Ishikawa (cell line): ENCODE results near the gene EYA2.

Experiments
- CEBPB ChIP-seq: IDR thresholded peaks from 2 replicates; pipeline ENCODE4 v1.6.1; 2012
- CREB1 ChIP-seq: IDR thresholded peaks from 2 replicates; pipeline ENCODE4 v1.6.1; 2012; ENCODE audit warnings: low read depth
- EGR1 ChIP-seq: IDR thresholded peaks from 2 replicates; pipeline ENCODE4 v1.6.1; 2012
- EP300 ChIP-seq: IDR thresholded peaks from 2 replicates; pipeline ENCODE4 v1.6.1; 2012; ENCODE audit warnings: borderline replicate concordance
- FOXM1 ChIP-seq: IDR thresholded peaks from 2 replicates; pipeline ENCODE4 v1.6.1; 2012; ENCODE audit warnings: low read depth, borderline replicate concordance
- NFIC ChIP-seq: IDR thresholded peaks from 2 replicates; pipeline ENCODE4 v1.6.1; 2012
- RAD21 ChIP-seq: IDR thresholded peaks from 2 replicates; pipeline ENCODE4 v1.6.1; 2012; ENCODE audit warnings: low read depth
- TAF1 ChIP-seq: IDR thresholded peaks from 2 replicates; pipeline ENCODE4 v1.6.1; 2012; ENCODE audit warnings: low read depth, mild to moderate bottlenecking
- TCF12 ChIP-seq: IDR thresholded peaks from 2 replicates; pipeline ENCODE4 v1.6.1; 2012; ENCODE audit warnings: low read depth
- TEAD4 ChIP-seq: IDR thresholded peaks from 2 replicates; pipeline ENCODE4 v1.6.1; 2012
- YY1 ChIP-seq: IDR thresholded peaks from 2 replicates; pipeline ENCODE4 v1.6.1; 2012; ENCODE audit warnings: low read depth
- ZBTB7A ChIP-seq: IDR thresholded peaks from 2 replicates; pipeline ENCODE4 v1.6.1; 2012; ENCODE audit warnings: low read depth
- TF ChIP-seq, protein P1 (sequence below): IDR thresholded peaks from 2 replicates; pipeline ENCODE4 v1.6.1; 2012
- TF ChIP-seq, protein P2 (sequence below): IDR thresholded peaks from 2 replicates; pipeline ENCODE4 v1.6.1; 2012; ENCODE audit warnings: low read depth, mild to moderate bottlenecking
- TF ChIP-seq, protein P3 (sequence below): IDR thresholded peaks from 2 replicates; pipeline ENCODE4 v1.6.1; 2012

The EYA2 gene

DNA sequence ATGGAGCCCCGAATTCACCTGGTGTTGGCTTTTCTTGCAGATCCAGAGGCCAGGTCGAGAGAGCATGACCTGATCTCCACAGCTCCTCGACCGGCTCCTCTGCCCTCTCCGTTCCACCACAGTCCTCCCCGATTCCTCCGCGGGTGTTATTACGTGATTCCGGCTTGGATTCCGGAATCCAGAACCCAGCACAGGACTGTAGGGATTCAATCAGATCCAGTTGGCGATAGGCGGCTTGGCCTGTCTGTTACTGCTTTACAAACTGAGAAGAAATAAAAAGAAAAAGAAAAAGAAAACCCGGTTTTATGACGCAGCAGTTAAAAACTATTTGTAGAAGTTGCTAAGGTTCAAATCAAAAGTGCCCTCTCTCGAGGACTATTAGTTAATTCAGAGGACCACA lies 222.7 kb downstream of the EYA2 start:
- no peak for TF ChIP-seq CREB1
- no peak for TF ChIP-seq CEBPB
- no peak for TF ChIP-seq EP300
- TF ChIP-seq TCF12, result no peak
- TF ChIP-seq TAF1, result no peak
- TF ChIP-seq, protein P1, sequence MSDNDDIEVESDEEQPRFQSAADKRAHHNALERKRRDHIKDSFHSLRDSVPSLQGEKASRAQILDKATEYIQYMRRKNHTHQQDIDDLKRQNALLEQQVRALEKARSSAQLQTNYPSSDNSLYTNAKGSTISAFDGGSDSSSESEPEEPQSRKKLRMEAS, result no peak
- no peak for TF ChIP-seq YY1
- no peak for TF ChIP-seq NFIC
- no peak for TF ChIP-seq EGR1
- no peak for TF ChIP-seq ZBTB7A
- TF ChIP-seq, protein P2, sequence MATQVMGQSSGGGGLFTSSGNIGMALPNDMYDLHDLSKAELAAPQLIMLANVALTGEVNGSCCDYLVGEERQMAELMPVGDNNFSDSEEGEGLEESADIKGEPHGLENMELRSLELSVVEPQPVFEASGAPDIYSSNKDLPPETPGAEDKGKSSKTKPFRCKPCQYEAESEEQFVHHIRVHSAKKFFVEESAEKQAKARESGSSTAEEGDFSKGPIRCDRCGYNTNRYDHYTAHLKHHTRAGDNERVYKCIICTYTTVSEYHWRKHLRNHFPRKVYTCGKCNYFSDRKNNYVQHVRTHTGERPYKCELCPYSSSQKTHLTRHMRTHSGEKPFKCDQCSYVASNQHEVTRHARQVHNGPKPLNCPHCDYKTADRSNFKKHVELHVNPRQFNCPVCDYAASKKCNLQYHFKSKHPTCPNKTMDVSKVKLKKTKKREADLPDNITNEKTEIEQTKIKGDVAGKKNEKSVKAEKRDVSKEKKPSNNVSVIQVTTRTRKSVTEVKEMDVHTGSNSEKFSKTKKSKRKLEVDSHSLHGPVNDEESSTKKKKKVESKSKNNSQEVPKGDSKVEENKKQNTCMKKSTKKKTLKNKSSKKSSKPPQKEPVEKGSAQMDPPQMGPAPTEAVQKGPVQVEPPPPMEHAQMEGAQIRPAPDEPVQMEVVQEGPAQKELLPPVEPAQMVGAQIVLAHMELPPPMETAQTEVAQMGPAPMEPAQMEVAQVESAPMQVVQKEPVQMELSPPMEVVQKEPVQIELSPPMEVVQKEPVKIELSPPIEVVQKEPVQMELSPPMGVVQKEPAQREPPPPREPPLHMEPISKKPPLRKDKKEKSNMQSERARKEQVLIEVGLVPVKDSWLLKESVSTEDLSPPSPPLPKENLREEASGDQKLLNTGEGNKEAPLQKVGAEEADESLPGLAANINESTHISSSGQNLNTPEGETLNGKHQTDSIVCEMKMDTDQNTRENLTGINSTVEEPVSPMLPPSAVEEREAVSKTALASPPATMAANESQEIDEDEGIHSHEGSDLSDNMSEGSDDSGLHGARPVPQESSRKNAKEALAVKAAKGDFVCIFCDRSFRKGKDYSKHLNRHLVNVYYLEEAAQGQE, result no peak
- TF ChIP-seq, protein P3, sequence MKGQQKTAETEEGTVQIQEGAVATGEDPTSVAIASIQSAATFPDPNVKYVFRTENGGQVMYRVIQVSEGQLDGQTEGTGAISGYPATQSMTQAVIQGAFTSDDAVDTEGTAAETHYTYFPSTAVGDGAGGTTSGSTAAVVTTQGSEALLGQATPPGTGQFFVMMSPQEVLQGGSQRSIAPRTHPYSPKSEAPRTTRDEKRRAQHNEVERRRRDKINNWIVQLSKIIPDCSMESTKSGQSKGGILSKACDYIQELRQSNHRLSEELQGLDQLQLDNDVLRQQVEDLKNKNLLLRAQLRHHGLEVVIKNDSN, result no peak
- no peak for TF ChIP-seq TEAD4
- no peak for TF ChIP-seq FOXM1
- no peak for TF ChIP-seq RAD21

DNA sequence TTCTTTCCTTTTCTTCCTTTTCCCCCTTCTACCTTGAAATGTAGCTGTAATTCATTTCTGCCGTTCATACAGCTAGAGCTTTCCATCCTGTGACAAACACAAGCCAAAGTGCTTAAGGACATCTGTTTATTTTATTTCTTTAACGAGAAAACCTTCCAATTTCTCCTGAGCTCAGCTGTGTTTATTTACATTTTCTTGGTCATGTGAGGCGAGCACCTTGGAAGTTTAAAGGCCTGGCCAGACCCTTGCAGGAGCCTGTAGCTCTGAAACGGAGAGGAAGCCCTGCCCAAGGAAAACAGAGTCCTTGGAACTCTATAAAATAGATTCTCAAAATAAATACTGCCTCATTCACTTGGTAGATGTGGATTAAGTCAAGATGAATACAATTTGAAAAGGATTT lies 223.1 kb downstream of the EYA2 start:
- TF ChIP-seq, protein P1, result no peak
- TF ChIP-seq CREB1 (no peak), ZBTB7A (no peak), RAD21 (no peak)

DNA sequence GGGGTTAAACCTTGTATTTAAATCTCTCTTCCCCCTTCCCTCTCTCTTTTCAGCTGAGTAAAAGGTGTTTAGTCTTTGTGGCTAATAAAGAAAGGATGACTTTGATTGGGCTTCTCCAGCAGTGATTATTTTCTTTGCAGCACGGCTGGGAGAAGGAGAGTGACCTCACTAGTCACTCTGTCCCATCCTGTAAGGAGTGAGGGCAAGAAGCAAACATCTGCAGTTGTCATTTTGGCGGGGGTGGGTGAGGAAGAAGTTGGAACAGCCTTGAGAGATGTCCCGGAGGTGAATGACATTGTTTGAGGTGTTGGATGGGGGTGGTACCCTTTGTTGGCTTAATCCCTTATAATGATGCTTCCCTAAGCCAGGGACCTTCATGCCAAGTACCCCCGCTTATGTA lies 223.6 kb downstream of the EYA2 start:
- no peak for TF ChIP-seq EP300
- TF ChIP-seq TEAD4, result no peak
- no peak for TF ChIP-seq TCF12
- no peak for TF ChIP-seq RAD21
- no peak for TF ChIP-seq CEBPB
- TF ChIP-seq YY1, result no peak
- TF ChIP-seq, protein P3, result no peak
- TF ChIP-seq EGR1, result no peak
- TF ChIP-seq ZBTB7A, result no peak
- TF ChIP-seq, protein P1, result no peak
- TF ChIP-seq, protein P2, result no peak
- no peak for TF ChIP-seq CREB1
- TF ChIP-seq TAF1, result no peak
- no peak for TF ChIP-seq NFIC
- TF ChIP-seq FOXM1, result no peak

DNA sequence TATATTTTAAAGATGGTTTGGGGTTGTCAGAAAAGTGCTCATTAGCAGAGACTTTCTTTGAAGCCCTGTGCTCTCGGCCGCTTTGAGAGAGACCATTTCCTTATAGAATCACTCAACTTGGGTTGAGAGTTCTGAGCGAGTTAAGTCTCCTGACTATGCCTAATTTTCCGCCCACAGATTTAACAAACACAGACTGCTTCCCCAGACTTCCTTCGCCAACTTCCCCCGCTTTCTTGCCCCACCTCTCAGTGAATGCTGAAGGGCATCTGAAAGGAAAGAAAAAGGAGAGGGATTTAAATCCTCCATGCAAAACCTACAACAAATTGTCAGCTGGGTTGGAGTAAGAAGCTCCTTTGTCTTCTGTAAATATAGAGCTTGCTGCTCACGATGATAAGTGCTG lies 224.0 kb downstream of the EYA2 start:
- no peak for TF ChIP-seq TCF12
- no peak for TF ChIP-seq EP300
- no peak for TF ChIP-seq TEAD4
- no peak for TF ChIP-seq RAD21
- TF ChIP-seq, protein P2, result no peak
- TF ChIP-seq EGR1, result no peak
- no peak for TF ChIP-seq TAF1
- no peak for TF ChIP-seq FOXM1
- TF ChIP-seq, protein P1, result no peak
- no peak for TF ChIP-seq ZBTB7A
- TF ChIP-seq CREB1, result no peak
- TF ChIP-seq NFIC, result no peak
- TF ChIP-seq, protein P3, result no peak
